Eye (tissue), 1 donor: ENCODE measurements around the gene LEFTY1.
A peak's percentile ranks its signal among the peaks of the same experiment; 100 is the strongest.
"Not testable (repeated sequence)": the region's sequence is repeated elsewhere in the genome, so short reads cannot be mapped to it uniquely, and the experiment has no call there.

Experiments
- DNase-seq: peaks from one replicate; pipeline ENCODE4 v3.0.0-alpha.2; 2015

Gene LEFTY1, protein sequence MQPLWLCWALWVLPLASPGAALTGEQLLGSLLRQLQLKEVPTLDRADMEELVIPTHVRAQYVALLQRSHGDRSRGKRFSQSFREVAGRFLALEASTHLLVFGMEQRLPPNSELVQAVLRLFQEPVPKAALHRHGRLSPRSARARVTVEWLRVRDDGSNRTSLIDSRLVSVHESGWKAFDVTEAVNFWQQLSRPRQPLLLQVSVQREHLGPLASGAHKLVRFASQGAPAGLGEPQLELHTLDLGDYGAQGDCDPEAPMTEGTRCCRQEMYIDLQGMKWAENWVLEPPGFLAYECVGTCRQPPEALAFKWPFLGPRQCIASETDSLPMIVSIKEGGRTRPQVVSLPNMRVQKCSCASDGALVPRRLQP

DNA sequence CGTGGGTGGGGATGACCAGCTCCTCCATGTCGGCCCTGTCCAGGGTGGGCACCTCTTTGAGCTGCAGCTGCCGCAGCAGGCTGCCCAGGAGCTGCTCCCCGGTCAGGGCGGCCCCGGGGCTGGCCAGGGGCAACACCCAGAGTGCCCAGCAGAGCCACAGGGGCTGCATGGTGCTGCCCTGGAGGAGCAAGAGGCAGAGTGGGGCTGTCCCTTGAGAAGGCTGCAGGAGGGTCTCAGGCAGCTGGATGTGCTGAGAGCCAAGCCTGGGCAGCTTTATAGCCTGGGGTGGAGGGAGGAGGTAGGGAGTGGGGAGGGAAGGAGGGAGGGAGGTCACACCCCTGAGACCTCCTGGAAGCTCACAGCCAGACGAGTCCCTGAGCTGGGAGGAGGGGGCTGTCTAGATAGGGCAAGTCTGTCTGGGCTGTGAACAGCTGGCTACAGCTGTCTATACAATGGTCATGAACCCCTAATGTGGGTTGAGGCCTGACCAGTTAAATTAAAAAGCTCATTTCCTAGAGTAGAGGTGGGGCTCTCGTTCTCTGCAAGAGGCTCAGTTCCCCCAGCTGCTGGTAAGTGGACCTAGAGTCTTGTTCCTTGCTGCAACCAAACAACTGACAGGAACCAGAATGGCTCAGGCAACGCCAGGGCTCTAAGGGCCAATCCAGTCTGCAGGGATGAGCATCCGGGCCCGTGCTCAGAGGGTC lies at the start of gene LEFTY1:
TSS of gene LEFTY1 (minus strand) at position 249 of the 704 bp plus-strand sequence. CDS start at position 169, 80 bp downstream.
- DNase-seq: peak; percentile 67

- no peak for DNase-seq
These were observed 48.4 kb upstream of the LEFTY1 start for GRCh38 chr1:225937048-225937968.

GRCh38 chr1:225936523-225936922 lies 47.6 kb upstream of the LEFTY1 start:
- no peak for DNase-seq

- not testable (repeated sequence) for DNase-seq
These were observed 47.1 kb upstream of the LEFTY1 start for GRCh38 chr1:225936086-225936485.

DNA sequence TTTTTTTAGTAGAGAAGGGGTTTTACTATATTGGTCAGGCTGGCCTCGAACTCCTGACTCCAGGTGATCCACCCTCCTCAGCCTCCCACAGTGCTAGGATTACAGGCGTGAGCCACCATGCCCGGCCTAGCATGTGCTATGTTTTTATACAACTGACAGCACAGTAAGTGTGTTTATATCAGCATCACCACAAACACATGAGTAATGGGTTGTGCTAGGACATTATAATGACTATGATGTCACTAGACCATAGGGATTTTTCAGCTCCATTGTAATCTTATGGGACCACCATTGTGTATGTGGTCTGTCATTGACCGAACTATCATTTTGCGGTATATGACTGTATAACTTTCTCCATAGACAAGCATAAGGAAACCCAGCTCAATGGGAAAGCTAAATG lies 45.8 kb upstream of the LEFTY1 start:
- DNase-seq: no peak

GRCh38 chr1:225933072-225933471 lies 44.1 kb upstream of the LEFTY1 start:
- DNase-seq: no peak

DNA sequence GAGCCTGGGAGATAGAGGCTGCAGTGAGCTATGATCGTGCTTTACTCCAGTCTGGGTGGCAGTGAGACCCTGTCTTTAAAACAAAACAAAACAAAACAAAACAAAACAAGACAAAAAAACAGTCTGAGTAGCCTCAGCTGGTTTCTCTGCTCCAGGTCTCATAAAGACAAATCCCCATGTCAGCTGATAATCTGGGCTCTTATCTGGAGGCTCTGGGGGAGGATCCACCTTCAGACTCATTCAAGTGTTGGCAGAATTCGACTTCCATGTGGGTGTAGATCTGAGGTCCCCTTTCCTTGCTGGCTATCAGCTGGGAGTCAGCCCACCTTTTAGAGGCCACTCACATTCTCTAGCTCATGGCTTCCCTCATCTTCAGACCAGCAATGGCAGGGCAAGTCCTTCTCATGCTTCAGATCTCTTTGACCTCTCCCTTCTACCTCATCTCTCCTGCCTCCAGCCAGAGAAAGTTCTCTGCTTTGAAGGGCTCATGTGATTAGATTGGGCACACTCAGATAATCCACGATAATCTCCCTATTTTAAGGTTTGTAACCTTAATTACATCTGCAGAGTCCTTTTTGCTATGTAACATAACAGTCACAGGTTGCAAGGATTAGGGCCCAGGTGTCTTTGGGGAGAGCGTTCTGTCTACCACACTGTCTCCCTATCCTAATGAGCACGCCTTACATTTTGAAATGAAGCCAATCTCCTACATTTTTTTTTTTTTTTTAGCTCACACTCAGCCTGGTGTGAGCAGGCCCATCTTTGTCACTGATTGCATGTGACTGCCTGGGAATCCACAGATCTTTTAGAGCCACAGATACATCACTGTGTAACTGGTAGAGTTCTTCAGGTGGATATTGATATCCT lies 42.6 kb upstream of the LEFTY1 start:
- DNase-seq: no peak

- no peak for DNase-seq
These were observed 41.6 kb upstream of the LEFTY1 start for GRCh38 chr1:225930566-225930965.

DNA sequence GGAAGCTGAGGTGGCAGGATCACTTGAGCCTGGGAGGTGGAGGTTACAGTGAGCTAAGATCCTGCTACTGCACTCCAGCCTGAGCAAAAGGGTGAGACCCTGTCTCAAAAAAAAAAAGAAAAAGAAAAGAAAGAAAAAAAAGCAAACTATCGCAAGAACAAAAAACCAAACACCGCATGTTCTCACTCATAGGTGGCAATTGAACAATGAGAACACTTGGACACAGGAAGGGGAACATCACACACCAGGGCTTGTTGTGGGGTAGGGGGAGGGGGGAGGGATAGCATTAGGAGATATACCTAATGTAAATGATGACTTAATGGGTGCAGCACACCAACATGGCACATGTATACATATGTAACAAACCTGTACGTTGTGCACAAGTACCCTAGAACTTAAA lies 40.5 kb upstream of the LEFTY1 start:
- DNase-seq: not testable (repeated sequence)

- no peak for DNase-seq
These were observed 39.5 kb upstream of the LEFTY1 start for GRCh38 chr1:225928186-225929175.

DNA sequence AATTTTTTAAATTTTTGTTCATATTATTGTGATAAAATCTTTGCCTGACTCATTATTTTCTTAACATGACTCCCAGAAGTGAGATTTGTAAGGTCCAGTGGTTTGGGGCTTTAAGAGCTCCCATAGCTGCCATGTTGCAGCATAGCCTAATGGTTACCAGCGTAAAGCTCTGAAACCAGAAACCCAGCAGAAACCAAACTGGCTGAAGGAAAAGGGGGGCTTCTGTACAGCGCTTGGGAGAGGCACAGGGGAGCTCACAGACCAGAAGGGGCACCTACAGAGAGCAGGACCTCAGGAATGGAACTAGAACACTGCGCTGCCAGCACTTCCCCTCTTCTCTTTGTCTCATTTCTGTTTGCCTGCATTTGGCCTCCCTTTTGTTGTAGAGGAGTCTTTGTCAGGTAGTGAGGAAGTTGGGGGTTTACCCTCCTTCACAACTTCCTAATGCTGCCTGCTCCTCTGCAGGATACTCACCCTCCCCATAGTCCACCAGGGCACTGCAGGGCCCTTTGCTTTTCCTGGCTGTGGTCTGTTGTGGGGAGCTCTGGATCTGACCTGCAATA lies 37.7 kb upstream of the LEFTY1 start:
- no peak for DNase-seq

GRCh38 chr1:225923692-225924555 lies 35.0 kb upstream of the LEFTY1 start, which contains the start of gene PYCR2:
PYCR2 (minus strand) TSS chr1:225924250; CDS start chr1:225924110, 140 bp downstream.
- peak; percentile 97 for DNase-seq

GRCh38 chr1:225923381-225923691 lies 34.4 kb upstream of the LEFTY1 start:
- DNase-seq: no peak

DNA sequence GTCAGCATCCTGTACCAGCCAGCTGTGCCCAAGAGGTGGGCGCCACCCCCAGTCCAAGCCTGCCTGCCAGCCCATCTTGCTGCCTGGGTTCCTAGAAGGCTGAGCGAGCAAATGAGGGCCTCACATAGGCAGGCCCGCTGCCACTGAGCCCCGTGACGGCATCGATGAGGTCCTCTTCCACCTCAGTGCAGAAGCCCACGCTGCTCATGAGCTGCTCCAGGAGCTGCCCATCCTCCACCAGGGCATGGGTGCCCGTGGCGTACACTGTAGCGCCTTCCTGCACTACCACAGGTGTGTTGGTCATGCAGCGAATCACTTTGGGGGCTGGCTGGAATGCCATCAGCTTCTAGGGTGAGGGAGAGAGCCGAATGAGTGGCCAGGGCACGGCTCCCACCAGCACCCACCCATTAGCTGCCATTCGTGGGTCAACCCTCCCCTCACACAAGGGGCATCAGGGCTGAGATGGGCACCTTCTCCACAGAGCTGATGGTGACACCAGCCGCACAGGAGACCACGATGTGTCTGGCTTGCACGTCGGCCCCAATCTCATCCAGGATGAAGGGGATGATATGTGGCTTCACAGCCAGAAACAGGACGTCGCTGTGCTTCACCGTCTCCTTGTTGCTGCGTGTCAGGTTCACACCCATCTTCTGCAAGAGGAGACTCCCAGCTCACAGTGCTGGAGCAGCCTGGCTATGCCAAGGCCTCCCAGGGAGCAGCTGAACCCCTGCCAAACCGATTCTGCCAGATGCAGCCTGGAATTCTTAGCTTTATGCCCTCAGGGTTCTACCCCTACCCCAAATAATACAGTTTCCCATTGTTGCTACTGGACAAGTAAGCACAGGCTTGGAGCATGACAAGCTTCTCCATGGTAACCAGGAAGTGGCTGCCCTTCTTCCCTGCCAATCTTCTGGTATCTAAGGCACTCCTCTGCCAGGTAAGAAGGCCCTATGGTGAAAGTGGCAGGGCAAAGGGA lies 33.1 kb upstream of the LEFTY1 start:
- no peak for DNase-seq

DNA sequence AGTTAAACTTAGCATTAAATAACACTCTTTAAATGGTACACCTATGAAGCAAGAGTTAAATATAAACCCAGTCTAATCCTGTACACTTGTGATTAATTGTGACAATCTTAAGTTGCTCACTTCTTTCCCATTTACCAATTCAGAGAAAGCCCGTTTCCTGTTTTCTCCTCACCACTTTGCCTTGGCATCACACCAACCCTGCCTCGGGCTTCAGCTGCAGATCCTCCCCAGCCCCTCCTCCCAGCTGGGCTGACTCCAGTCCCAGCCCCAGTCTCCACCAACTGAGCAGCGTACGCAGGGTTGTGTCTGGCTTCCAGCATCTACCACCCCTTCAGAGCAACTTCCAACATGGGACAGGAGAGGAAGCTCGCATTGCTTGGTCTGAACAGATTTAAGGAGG lies 31.0 kb upstream of the LEFTY1 start:
- no peak for DNase-seq

DNA sequence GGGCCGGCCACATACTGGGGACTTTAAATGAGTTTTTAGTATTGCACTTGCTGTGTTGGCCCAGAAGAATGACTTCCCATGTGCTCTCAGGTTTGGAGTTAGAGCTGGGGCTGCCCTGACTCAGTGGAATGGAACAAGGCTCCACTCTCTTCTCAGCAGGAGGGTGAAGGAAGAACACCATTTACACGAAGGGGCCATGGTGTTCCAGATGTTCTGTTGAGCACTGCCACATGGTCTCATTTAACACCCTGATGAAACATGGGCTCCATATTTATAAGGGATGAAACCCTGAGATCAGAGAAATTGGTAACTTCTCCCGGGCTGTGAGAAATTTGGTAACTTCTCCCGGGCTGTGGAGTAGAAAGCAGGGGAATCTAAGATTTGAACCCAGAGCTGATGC lies 29.3 kb upstream of the LEFTY1 start:
- DNase-seq: no peak

GRCh38 chr1:225917536-225917935 lies 28.6 kb upstream of the LEFTY1 start:
- no peak for DNase-seq

GRCh38 chr1:225917101-225917500 lies 28.2 kb upstream of the LEFTY1 start:
- no peak for DNase-seq
